Activated CD8-positive, alpha-beta memory T cell treated with anti-CD3 and anti-CD28 coated beads for 4 hours (primary cell): ENCODE results near the gene RASA3.

ENCODE experiments used
- DNase-seq, 2 donors: peaks; one replicate each; pipeline ENCODE4 v3.0.0-alpha.2; 2020; ENCODE audit warnings: low read depth in 2 of 2

The RASA3 gene

DNA sequence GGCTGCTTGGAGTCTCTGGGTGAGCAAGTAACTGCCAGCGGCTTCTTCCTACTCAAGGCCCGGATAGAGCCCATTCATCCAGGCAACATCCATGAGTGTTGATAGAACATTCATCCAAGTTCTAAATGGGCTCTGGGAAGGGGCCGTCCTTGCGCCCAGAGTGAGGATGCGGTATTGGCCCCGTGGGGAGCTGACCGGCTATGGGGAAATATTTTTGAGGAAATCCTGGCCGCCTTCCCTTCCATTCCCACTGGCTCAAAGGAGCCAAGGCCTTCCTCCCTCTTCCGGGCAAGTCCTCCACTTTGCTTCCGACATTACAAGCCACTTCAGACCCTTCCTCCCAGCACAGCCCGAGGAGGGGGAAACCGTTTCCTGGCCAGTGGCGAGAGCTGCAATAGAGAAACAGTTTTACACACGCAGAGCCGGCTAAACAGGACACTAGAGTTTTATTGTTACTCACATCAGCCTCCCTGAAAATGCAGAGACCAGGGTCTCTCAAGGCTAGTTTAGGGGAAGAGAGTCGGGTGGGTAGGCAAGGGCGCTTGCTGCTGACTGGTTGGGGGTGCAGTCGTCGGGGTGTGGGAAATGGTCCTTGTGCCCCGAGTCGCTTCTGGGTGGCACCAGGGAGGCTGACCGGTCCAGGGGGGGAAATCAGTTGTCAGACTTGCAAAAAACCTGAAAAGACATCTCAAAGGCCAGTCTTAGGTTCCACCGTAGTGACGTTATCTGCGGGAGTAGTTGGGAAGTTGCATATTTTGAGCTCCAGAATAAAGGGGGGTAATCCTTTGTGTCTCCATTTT is 196.1 kb downstream of the RASA3 start:
- no peak for DNase-seq

DNA sequence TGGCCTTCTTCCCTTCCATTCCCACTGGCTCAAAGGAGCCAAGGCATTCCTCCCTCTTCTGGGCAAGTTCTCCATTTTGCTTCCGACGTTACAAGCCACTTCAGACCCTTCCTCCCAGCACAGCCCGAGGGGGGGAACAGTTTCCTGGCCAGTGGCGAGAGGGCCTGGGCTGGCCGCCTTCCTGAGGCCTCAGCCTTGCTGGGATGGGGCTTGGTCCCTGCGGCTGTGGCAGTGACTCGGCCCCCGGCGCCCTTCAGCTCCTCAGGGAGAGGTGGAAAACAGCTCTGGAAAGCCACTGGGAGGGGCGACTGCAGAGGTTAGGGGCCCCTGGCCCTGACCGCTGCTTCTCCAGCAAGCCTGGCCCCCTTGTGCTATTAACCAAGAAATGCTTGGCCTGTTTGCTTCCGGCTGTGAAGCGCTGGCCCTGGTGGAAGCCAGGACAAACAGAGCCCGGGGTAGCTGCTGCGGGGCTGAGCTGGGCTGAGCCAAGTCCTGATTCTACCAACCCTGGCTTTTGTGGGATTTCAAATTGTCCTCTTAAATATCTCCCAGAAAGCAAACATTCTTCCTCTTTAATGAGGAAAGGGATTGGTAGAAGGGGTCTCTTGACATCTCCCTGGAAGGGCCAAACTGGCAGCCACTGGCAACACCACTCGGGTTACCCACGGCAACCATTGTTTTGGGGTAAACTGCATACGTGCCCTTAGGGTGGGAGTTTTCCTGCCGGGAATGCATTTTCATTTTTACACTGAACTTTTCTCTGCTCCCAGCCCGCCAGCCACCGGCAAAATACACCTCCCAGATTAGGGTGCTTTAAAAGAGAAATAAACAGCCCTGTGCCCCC is 197.2 kb downstream of the RASA3 start:
- DNase-seq: no peak

DNA sequence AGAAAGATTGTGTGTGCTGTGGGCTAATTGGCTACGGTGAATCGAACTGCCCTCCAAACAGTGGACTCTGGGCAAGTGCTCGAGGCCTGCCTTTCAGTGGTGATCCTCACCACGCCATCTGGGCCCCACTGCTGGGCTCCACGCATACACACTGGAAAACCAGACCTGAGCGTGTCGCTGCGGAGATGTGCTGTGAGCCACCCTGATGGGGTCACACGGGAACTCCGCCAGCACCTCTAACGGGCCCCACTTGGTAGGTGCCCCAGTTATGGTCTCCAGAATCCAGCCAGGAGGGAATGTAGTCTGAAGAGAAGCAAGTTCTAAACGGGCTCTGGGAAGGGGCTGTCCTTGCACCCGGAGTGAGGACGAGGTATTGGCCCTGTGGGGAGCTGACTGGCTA is 197.8 kb downstream of the RASA3 start:
- DNase-seq: no peak

DNA sequence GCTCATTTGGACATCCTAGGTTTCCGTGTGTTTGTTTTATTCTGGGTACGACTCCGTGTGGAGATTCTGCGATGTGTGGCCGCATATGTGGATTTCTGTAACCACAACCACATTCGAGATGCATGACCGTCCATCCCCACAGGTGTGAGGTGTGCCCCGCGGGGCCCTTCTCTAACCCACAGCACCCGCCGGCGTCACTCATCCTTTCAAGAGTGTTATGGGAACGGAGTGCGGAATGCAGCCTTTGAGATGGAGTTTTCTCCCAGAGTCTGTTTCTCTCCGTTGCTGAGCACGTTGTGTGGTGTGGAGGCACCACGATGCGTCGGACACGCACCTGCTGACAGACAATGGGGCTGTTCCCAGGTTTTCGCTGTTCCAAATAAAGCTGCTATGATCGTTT is 198.5 kb downstream of the RASA3 start:
- no peak for DNase-seq

DNA sequence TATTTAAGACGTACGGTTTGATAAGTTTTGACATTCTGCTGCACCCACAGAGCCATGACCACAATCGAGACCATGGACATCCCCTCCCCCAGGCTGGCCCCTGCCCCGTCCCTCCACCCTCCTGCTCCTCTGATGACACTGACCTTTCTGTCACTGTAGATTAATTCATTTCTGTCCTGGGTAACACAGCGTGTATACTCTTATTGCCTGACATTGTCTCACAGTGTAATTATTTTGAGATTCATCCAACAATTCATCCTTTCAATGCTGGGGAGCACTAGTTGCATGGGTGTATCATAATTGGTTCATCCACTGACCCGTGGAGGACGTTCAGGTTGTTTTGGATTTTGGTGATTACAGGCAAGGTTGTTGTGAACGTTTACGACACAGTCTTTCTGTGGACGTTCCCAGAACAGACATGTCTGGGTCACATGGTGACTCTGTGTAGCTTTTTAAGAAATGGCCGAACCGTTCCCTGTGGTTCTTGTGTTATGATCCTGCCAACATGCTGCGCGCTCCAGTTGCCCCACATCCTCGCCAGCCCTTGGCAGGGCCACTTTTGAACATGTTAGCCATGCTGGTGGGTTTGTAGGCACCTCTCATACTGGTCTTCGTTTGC is 200.5 kb downstream of the RASA3 start:
- no peak for DNase-seq

DNA sequence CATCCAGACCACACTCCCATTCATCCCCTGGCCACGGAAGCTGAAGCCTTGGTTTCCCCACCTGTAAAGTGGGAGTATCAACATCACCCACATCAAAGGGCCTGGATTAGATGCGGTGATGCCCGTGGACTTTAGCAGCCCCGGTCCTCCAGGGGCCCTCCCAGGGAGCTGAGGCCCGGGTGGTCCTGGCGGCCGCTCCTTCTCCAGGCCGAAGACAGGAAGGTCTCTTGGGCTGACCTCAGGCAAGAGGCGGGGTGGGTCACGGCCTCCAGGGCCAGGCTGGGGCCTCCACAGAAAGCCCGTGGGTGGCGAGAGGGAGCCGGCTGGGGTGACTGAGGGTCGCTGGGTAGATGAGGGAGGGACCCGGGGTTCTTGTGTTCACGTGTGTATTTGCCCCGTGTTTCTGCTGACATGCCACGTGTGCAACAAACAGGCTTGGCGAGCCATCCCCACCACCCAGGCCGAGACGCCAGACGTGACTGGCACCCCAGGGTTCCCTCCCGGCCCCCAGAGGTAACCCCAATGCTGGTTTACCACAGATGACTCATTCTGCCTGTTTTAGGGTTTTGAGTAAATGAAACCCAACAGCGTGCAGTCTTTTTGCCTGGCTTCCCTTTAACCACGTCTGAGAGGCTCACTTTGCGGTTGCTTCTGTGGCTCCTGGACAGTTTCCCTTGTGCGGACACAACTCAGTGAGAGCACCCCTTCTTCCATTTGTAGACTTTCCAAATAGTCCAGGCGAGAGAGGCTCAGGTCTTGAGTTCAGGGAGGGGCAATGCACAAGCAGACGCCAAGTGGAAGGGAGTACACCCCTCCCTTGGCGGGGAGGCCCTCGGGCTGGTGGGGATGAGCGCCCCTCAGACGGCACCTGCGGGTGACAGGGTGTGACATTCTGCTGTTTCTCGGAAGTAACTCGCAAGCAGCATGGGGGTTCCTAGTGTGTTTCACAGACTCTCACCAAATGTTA is 201.5 kb downstream of the RASA3 start:
- peak in 1 of 2 donors; percentile 49 for DNase-seq

DNA sequence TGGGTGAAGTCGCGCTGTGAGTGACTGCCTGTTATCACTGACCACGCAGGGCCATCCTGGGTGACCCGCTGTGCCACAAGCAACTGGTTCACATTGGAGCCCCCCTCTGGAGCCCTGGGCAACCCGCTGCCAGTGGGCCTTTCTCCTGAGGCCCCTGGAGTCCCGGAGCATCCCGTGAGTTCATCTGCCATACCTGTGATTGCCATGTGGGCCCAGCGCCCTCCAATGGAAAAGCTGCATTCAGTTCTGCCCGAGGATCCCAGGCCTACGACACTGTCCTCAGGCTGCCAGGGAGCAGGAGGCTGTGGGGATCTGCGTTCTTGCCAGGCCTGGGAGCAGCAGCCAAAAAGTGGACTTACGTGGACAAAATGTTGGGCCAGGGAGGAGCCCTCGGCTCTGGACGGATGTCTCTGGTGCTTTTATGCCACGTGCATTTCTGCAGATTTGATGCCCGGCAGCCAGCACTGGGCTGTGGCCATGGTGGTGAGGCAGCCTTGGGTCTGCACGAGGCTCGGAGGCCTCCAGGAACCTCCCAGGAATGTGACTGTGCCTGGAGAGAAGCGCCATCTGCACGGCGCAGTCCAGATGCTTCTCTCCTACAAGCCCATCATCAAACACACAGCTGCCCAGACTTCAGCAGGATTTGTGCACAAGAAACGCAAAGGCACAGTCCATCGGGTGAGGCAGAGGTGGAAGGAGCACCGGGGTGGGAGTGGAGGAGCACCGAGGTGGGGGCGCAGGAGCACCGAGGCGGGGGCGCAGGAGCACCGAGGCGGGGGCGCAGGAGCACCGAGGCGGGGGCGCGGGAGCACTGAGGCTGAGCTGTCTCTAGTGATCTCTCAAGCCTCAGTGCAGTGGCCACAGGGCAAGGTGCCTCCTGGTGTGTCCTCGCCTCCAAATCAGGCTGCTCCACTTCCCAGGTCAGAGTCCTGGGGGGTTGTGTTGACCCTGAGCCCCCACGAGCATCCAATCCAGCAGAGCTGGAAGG is 202.5 kb downstream of the RASA3 start:
- no peak for DNase-seq

DNA sequence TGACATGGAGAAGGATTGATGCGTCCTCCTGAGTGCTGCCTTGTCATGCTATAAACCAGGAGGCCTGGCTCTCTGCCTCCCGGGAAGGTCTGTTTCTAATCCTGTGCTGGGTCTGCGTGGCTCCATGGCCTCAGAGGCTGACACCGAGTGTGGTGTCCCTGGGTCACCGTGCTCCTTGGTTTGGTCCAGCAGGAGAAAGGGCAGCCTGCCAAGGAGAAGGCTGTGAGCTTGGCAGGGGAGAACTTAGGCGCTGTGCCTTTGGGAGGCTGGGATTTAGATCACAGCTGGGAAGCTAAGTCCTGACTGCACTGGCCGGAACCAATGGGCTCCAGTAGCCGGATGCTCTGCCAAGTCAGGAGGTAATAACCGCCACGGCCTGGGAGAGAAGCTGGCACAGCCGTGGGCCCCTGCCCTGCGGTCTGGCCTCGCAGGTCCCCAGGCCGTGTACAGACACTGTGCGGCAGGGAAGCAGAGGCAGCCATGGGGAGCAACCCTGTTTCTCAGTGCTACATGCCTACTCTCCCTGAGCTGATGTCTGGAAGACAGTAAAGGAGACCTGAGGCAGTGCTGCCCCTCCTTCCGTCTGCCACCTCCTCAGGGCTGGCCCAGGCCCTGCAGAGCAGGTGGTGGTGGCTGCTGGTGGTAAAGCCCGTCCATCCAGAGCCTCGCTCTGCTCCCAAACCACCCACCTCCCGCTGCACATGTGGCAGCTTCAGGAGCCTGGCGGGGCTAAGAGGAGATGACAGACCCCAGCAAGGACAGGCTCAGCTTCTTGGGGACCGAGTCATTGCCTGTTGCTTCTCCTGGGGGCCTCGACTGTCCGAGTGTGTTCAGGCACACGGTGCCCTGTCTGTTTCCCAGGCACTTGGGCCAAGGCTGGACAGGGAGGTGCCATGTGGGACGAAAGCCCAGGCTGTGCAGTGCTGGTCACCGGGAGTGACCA is 203.5 kb downstream of the RASA3 start:
- no peak for DNase-seq
